GM15510 (cell line): ENCODE results near the gene OR8G5.

ENCODE experiments used
- POLR2A ChIP-seq: IDR thresholded peaks from 3 replicates; pipeline ENCODE4 v1.6.1; 2011; ENCODE audit warnings: borderline replicate concordance; ENCODE audit not compliant: insufficient read length; ENCODE audit errors: extremely low read depth

Gene OR8G5

DNA sequence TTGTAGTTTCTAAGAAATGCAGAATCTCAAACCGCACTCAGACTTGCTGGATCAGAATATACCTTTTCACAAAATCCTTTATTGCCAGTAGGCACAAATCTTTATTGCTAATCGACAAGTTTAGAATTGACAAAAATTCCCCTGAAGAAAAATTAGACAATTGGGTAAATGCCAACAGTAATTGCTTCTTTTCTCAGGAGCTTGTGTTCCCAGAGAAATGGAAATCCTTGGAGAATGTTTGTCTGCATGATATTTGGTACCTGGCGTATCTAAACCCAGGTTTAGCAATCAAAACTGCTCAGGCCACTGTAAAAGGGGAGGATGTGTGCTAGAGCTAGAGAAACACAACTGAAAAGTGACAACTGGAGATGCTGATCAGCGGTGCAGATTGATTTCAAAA lies at the start of gene OR8G5:
Gene OR8G5, plus strand, starts transcription at position 301 of the 400 bp plus-strand sequence. CDS start 8,556 bp downstream, outside the sequence.
- TF ChIP-seq POLR2A: no peak

GRCh38 chr11:124207102-124207792 lies 48.9 kb upstream of the OR8G5 start:
- no peak for TF ChIP-seq POLR2A

DNA sequence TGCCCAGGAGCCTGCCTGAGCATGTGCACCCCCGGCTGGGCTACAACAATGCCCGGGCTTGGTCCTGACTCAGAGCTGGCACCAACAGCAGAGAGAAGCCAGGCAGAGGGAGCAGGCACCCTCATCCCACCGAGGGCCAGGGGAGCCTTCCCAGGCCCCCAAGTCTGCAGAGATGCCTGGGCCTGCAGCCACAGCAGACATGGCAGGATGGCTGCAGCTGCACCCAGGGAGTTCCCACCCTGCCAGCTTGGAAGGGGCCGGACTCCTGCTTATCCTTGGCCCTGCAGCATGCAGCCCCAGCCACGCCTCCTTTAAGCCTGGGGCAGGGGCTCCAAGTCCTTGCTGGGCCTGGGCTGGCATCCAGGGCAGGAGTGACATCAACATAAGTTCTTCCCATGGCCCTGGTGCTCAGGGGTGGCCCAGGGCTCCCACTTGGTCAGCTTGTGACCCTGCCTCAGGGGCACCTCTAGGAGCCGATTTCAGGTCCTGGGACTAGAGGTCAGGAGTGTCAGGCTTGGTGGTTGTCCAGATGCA lies 46.3 kb upstream of the OR8G5 start:
- TF ChIP-seq POLR2A: no peak

- TF ChIP-seq POLR2A: no peak
Measured at GRCh38 chr11:124210421-124210820, 45.8 kb upstream of the OR8G5 start.

DNA sequence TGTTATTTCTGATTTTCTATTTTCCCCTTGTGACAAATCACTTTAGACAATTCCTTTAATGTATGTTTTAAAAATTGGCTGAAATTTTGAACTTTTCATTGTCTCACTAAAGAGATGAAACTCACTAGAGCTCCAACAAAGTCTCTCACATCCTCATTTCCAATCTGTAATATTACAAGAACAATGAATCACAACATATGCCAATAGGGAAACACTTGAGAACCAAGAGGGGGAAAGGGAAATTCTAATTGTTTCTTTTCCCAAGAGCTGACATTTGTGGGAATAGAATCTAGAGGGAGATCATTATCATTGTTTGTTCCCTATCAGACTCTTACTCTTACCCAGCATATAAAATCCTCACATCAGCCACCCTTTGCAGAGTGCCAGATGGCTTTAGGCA lies 44.9 kb upstream of the OR8G5 start:
- TF ChIP-seq POLR2A: no peak

DNA sequence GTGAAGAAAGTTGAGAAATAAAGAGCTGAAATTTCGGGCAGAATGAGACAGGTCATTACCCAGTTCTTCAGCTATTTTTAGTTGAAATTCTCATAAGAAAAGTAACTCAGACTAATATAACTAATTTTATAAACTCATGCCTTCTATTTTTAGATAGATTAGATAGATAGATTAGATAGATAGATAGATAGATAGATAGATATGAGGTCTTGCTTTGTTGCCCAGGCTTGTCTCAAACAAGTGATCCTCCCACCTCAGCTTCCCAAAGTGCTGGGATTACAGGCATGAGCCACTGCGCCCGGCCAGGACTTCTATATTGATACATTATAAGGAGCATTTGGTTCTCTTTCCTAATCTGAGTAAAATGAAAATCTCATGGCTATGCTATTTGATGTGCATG lies 42.1 kb upstream of the OR8G5 start:
- TF ChIP-seq POLR2A: no peak

DNA sequence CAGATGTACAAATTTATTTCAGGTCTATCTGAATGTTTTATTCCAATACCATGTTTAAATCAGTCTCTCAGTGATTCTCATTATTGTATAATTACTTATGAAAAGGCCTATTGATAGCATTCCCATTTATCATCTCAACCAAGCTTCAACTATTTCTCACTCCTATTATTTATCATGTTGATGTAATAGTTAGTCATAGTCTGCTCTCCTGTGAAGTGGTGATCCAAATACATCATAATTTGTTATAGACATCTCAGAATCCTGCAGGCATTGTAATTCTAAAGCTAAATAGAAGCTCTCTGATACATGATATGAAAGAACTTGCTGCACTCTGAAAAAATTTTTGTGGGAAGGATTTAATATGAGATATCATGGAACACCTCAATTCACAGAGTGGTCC lies 37.0 kb upstream of the OR8G5 start:
- no peak for TF ChIP-seq POLR2A

DNA sequence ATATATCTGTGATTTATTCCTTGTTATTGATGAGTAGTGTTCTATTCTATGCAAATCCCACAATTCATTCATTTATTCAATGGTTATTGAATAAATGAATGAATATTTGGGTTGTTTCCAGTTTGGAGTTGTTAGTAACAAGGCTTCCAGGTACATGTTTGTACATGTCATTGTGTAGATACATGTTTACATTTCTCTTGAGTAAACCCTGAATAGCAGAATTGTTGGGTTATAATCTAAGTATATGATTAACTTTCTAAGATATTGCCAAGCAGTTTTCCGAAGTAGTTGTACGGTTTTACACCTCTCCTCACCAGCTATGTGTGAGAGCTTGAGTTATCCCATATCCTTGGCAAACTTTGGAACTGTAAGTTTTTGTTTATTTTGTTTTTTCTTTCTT lies 33.8 kb upstream of the OR8G5 start:
- no peak for TF ChIP-seq POLR2A

- TF ChIP-seq POLR2A: no peak
Measured at GRCh38 chr11:124225471-124225870, 30.7 kb upstream of the OR8G5 start.

DNA sequence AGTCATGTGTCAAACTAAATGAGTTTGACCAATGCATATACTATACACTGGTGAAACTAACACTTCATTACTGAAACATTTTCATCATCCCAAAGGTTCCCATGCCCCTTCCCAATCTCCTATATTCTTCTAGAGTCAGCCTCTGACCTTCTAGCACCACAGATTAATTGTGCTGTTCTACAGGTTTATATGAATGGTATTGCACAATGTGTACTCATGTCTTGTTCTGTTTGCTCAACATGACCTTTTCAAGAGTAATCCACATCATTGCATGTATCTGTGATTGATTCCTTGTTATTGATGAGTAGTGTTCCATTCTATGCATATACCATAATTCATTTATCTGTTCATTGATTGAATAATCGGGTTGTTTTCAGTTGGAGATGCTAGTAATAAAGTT lies 22.8 kb upstream of the OR8G5 start:
- no peak for TF ChIP-seq POLR2A

DNA sequence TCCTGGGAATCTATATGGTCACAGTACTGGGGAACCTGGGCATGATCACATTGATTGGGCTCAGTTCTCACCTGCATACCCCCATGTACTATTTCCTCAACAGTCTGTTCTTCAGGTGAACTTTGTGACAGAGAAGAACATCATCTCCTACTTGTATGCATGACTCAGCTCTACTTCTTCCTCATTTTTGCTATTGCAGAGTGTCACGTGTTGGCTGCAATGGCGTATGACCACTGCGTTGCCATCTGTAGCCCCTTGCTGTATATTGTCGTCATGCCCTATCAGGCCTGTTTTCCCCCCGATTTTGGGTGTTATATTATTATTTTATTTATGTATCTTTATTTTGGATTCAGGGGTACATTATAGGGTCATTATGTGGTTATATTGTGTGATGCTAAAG lies 17.7 kb upstream of the OR8G5 start:
- TF ChIP-seq POLR2A: no peak

DNA sequence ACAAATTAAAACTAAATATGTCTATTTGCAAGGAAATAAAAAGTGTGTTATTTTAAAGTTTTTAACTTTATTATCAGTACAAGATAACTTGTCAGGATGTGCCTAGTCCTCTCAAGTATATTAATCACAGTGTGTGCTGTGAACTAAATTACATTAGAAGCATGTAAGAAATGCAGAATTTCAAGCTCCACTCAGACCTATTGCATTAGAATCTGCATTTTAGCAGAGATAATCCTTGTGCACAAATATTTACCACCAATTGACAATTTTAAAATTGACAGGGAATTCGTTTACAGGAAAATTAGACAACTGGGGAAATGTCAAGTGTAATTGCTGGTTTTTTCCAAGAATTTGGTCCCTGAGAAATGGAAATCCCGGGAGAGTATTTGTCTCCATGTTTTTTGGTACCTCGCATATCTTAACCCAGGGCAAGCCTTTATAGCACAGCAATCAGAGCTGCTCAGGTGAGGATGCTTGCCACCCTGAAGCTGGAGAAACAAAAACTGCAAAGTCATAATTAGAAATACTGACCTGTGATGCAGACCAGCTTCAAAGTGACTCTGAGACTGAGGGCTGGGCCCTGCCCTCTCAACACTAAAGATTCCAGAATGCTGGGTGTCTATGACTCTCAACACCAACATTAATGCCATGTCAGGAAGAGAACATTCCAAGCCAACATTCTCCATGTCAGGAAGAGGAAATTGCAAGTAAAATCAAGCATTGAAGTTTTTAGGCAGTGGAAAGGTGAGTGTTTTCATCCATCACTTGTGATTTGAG lies 15.4 kb upstream of the OR8G5 start, which contains the start of gene OR8G1:
Gene OR8G1, plus strand, starts transcription at position 475 of the 777 bp plus-strand sequence. CDS start 8,581 bp downstream, outside the sequence.
- TF ChIP-seq POLR2A: no peak

GRCh38 chr11:124274000-124274399 lies 17.8 kb downstream of the OR8G5 start:
- TF ChIP-seq POLR2A: no peak

DNA sequence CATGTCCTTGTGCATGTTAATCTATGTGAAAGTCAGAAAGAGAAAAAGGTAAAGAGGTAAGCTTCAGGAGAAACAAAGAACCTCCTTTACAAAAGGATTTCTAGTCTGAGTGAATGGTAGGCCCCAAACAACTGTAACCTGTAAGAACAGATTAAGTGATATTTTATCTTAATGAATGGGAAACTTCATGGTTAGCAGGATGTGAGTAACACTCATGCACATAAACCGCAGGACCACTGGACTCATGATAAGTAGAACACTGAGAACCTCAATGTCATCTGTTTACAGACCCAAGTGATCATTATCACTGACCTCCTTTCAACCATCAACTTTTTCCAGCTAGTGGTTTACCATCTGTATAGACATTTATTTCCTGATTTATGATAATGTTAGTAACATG lies 19.9 kb downstream of the OR8G5 start:
- no peak for TF ChIP-seq POLR2A

GRCh38 chr11:124277207-124277606 lies 21.0 kb downstream of the OR8G5 start:
- TF ChIP-seq POLR2A: no peak

DNA sequence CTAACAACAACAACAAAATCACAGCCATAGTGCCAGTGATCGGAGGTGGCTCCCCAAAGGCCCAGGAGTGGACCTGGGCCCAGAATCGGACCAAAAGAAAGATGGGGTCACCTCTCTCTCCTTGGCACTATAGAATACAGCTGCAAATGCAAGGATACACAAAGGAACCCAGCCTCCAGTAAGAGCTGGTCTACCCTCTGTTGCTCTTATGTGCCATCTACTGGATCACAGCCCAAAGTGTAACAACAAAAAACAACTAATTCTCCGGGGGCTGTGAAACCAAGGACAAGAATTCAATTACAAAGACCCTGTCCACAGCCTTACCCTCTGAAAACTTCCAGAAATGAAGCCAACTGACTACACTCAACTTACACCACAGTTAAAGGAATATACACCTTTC lies 21.6 kb downstream of the OR8G5 start:
- TF ChIP-seq POLR2A: no peak
